OCI-LY7 (cell line): Measurements from ENCODE around the gene SCARB2. TPM values are rescaled to one million over a fixed set of nuclear protein-coding genes. Genes with fewer than 3 reads are reported as not detected.

Experiments used
- BruUV-seq: library from RNA; stranded (reverse); fragments of 400-500 nt; replicated peaks from 2 replicates; lab custom pipeline; 2021; lab: Mats Ljungman, UMichigan
- CTCF ChIA-PET: fragments of 300-600 bp; sonication (Branson Sonifier 250); formaldehyde crosslinking; loops from one replicate; lab custom pipeline; 2022; ENCODE audit warnings: antibody characterized with exemption; ENCODE audit not compliant: unreplicated experiment; lab: Charles Lee
- POLR2A ChIA-PET: fragments of 300-600 bp; sonication (Branson Sonifier 250); formaldehyde crosslinking; loops from one replicate; lab custom pipeline; 2022; ENCODE audit warnings: antibody characterized with exemption; lab: Charles Lee
- DNase-seq: peaks from one replicate; pipeline ENCODE4 v3.0.0-alpha.2; 2015; ENCODE audit warnings: low spot score
- H2AFZ ChIP-seq: fragments of 200-600 bp; sonication (generic), shearing (Covaris generic); 2 replicates; pipeline ENCODE4 v1.6.1; 2014; ENCODE audit warnings: mild to moderate bottlenecking, antibody characterized with exemption, low read length, moderate library complexity
- H3K27ac ChIP-seq: fragments of 200-600 bp; sonication (generic); 2 replicates; pipeline ENCODE4 v1.5.1; 2014; ENCODE audit warnings: mixed run types, low read depth, mild to moderate bottlenecking, moderate library complexity, low read length, inconsistent platforms; ENCODE audit not compliant: poor library complexity, severe bottlenecking
- H3K36me3 ChIP-seq: fragments of 200-600 bp; sonication (generic); 2 replicates; pipeline ENCODE4 v1.6.1; 2014; ENCODE audit warnings: mild to moderate bottlenecking, antibody characterized with exemption, low read length, moderate library complexity, mixed read lengths; ENCODE audit not compliant: insufficient read depth
- H3K4me1 ChIP-seq: fragments of 200-600 bp; sonication (generic); 2 replicates; pipeline ENCODE4 v1.5.1; 2014; ENCODE audit warnings: mild to moderate bottlenecking, low read length; ENCODE audit not compliant: insufficient read depth, poor library complexity, severe bottlenecking
- H3K4me2 ChIP-seq: fragments of 200-600 bp; sonication (generic); 2 replicates; pipeline ENCODE4 v1.6.1; 2014; ENCODE audit warnings: mild to moderate bottlenecking, low read length
- H3K4me3 ChIP-seq: fragments of 200-600 bp; sonication (generic); 2 replicates; pipeline ENCODE4 v1.5.1; 2014; ENCODE audit warnings: mild to moderate bottlenecking, low read depth, low read length; ENCODE audit not compliant: poor library complexity, severe bottlenecking
- H3K79me2 ChIP-seq: fragments of 200-600 bp; sonication (generic); 2 replicates; pipeline ENCODE4 v1.6.1; 2016; ENCODE audit warnings: low read depth, mild to moderate bottlenecking, low read length, moderate library complexity, mixed read lengths; ENCODE audit not compliant: insufficient read depth
- H3K9me2 ChIP-seq: fragments of 200-600 bp; sonication (generic); 2 replicates; pipeline ENCODE4 v1.6.1; 2016; ENCODE audit warnings: mild to moderate bottlenecking, low read length, mixed read lengths; ENCODE audit not compliant: insufficient read depth
- H3K9me3 ChIP-seq: fragments of 200-600 bp; sonication (generic); 2 replicates; pipeline ENCODE4 v1.6.1; 2014; ENCODE audit warnings: mild to moderate bottlenecking, mixed run types, low read length, mixed read lengths
- H4K20me1 ChIP-seq: fragments of 200-600 bp; sonication (generic); 2 replicates; pipeline ENCODE4 v1.6.1; 2014; ENCODE audit warnings: mild to moderate bottlenecking, antibody characterized with exemption, low read length, moderate library complexity, mixed read lengths; ENCODE audit not compliant: insufficient read depth
- EZH2phosphoT487 ChIP-seq: fragments of 200-600 bp; sonication (generic); IDR thresholded peaks from 2 replicates; pipeline ENCODE4 v1.6.1; 2018; ENCODE audit warnings: low read depth, borderline replicate concordance, mild to moderate bottlenecking, mixed run types, antibody characterized with exemption, low read length, moderate library complexity, mixed read lengths
- intact Hi-C: fragments of 100-400 bp; cut with micrococcal nuclease; formaldehyde crosslinking; loops from one replicate; pipeline ENCODE4 v1.10.0; 2022; ENCODE audit not compliant: unreplicated experiment
- total RNA-seq, 2 experiments: library from RNA; depleted of rRNA in 1 of 2; stranded (reverse); fragments of >200 nt in 1 of 2; shearing (Covaris generic) in 1 of 2; gene quantifications; 2 replicates each; pipeline ENCODE4 v1.2.3, GENCODE V29; 2014 to 2022
- TF ChIP-seq, protein P1 (sequence below): fragments of 200-600 bp; sonication (generic); conservative IDR thresholded peaks from 2 replicates; pipeline ENCODE4 v1.5.1; 2014; ENCODE audit warnings: mild to moderate bottlenecking, antibody characterized with exemption, low read length, moderate library complexity, mixed read lengths

Gene SCARB2
- total RNA-seq, 2 experiments from 2014 or later, result 1.1 TPM; not detected in 1

DNA sequence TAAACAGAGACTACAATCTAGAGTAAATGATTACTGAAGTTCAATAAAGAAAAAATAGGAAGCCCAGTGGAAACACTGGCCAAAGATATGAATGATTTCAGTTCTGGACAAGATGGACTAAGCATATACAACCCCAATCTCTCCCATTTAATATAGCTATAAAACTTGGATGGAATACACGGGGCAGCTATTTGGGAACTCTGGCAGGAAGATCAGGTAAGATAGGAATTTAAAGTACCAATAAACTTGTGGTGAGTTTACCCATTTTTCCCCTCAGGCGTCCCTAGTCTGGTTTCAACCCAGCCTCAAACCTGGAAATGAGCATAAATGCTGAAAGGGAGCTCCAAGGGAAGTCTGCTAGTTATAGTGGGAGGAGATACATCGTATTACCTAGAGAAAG is 85.9 kb downstream of the SCARB2 start:
- Histone ChIP-seq H4K20me1 (no peaks in the 10 kb centered on the region), H2AFZ (no peak overlapping the region), H3K9me2 (no peaks in the 10 kb centered on the region), H3K79me2 (no peaks in the 10 kb centered on the region), H3K4me1 (no peaks in the 10 kb centered on the region), H3K4me2 (no peak overlapping the region), H3K27ac (no peak overlapping the region), H3K9me3 (peaks cover 5% of the 10 kb centered on the region; the same call in 1 of the 2 replicates), H3K4me3 (no peak overlapping the region), H3K36me3 (peaks cover 81% of the 10 kb centered on the region)
- CTCF ChIA-PET, result no interaction called here
- no TSS peak for BruUV-seq
- TF ChIP-seq EZH2phosphoT487, result no peak
- TF ChIP-seq, protein P1, sequence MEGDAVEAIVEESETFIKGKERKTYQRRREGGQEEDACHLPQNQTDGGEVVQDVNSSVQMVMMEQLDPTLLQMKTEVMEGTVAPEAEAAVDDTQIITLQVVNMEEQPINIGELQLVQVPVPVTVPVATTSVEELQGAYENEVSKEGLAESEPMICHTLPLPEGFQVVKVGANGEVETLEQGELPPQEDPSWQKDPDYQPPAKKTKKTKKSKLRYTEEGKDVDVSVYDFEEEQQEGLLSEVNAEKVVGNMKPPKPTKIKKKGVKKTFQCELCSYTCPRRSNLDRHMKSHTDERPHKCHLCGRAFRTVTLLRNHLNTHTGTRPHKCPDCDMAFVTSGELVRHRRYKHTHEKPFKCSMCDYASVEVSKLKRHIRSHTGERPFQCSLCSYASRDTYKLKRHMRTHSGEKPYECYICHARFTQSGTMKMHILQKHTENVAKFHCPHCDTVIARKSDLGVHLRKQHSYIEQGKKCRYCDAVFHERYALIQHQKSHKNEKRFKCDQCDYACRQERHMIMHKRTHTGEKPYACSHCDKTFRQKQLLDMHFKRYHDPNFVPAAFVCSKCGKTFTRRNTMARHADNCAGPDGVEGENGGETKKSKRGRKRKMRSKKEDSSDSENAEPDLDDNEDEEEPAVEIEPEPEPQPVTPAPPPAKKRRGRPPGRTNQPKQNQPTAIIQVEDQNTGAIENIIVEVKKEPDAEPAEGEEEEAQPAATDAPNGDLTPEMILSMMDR, result no peak
- intact Hi-C loops, result no loop called here
- POLR2A ChIA-PET, result no interaction called here
- no peak for DNase-seq

- Histone ChIP-seq H3K27ac (no peak overlapping the region), H3K79me2 (no peaks in the 10 kb centered on the region), H3K4me1 (no peaks in the 10 kb centered on the region), H2AFZ (no peak overlapping the region), H3K36me3 (peaks cover 87% of the 10 kb centered on the region), H3K9me3 (peaks cover 12% of the 10 kb centered on the region; the same call in 1 of the 2 replicates), H3K4me2 (no peak overlapping the region), H3K9me2 (no peaks in the 10 kb centered on the region), H3K4me3 (no peak overlapping the region), H4K20me1 (no peaks in the 10 kb centered on the region)
- POLR2A ChIA-PET, result no interaction called here
- TF ChIP-seq, protein P1, result no peak
- no peak for TF ChIP-seq EZH2phosphoT487
- BruUV-seq, result no TSS peak
- intact Hi-C loops, result no loop called here
- no peak for DNase-seq
- CTCF ChIA-PET, result no interaction called here
Observed at GRCh38 chr4:76125816-76126215, 87.8 kb downstream of the SCARB2 start.

GRCh38 chr4:76120199-76120598 is 93.4 kb downstream of the SCARB2 start:
- CTCF ChIA-PET, result no interaction called here
- TF ChIP-seq EZH2phosphoT487, result no peak
- TF ChIP-seq, protein P1, result no peak
- POLR2A ChIA-PET, result interaction anchor here (0.6 to 0.9 kb wide), 2 partner anchors 15 to 496 kb away, joined by 3 read pairs; no protein-coding TSS in a partner anchor
- Histone ChIP-seq H3K36me3 (peaks cover 97% of the 10 kb centered on the region), H3K79me2 (no peaks in the 10 kb centered on the region), H3K9me3 (peaks cover 12% of the 10 kb centered on the region; the same call in 1 of the 2 replicates), H4K20me1 (no peaks in the 10 kb centered on the region), H3K4me3 (no peak overlapping the region), H3K4me1 (no peaks in the 10 kb centered on the region), H2AFZ (no peak overlapping the region), H3K9me2 (no peaks in the 10 kb centered on the region), H3K27ac (no peak overlapping the region), H3K4me2 (no peak overlapping the region)
- DNase-seq, result no peak
- intact Hi-C loops, result no loop called here
- no TSS peak for BruUV-seq
